Measurements from ENCODE around the gene C10orf95. TPM values are rescaled to one million over a fixed set of nuclear protein-coding genes. Genes with fewer than 3 reads are reported as not detected.

Gene C10orf95
- total and polyA plus RNA-seq, 7 donors = 0.36 to 2.4 (median 0.99) TPM; not detected in 3

- peaks cover 10 to 24% (median 11%) of the 10 kb centered on the region in 4 donors for H3K36me3 ChIP-seq
- peaks cover 0 to 42% (median 36%) of the 10 kb centered on the region in 4 donors for H3K4me1 ChIP-seq
- H3K9me3 ChIP-seq = no peaks in the 10 kb centered on the region
- peak overlapping the region; percentile 86 to 96 (median 91) for H3K27ac ChIP-seq
- WGBS, 2 donors = 0% methylated on average over 14 of the region's 14 CpGs
- intact Hi-C loops (cut with DNase I) = loop anchor here (1.0 to 5.0 kb wide), 3 partner anchors 29 to 161 kb away; no protein-coding TSS in a partner anchor
- peak overlapping the region; percentile 61 to 89 (median 76) for H3K4me3 ChIP-seq
- TF ChIP-seq CTCF (IDR thresholded peaks at IDR 0.05) (no peak), EP300 (IDR thresholded peaks at IDR 0.05) (no peak), POLR2AphosphoS5 (IDR thresholded peaks at IDR 0.05) (no peak), POLR2A (IDR thresholded peaks at IDR 0.05) (no peak)
- DNase-seq = no peak
- H3K27me3 ChIP-seq = peaks cover 0 to 23% (median 2%) of the 10 kb centered on the region in 3 donors
These were observed 29.9 kb downstream of the C10orf95 start for GRCh38 chr10:102421507-102421756.

GRCh38 chr10:102420714-102421506 lies 30.4 kb downstream of the C10orf95 start, which contains the start of gene FBXL15:
FBXL15 (plus strand) TSS chr10:102420836; CDS start chr10:102421130, 294 bp downstream.
- intact Hi-C loops (cut with DNase I) = loop anchor here (1.0 to 5.0 kb wide), 3 partner anchors 29 to 161 kb away; no protein-coding TSS in a partner anchor
- H3K4me1 ChIP-seq = peaks cover 0 to 42% (median 36%) of the 10 kb centered on the region in 4 donors

GRCh38 chr10:102420181-102420713 lies 31.1 kb downstream of the C10orf95 start:
- H3K4me1 ChIP-seq = peaks cover 0 to 42% (median 36%) of the 10 kb centered on the region in 4 donors
- no peaks in the 10 kb centered on the region for H3K9me3 ChIP-seq
- DNase-seq = no peak
- H3K27me3 ChIP-seq = peaks cover 2 to 27% (median 11%) of the 10 kb centered on the region in 3 donors
- 1 to 2% methylated on average over 21 of the region's 21 CpGs for WGBS, 2 donors
- H3K4me3 ChIP-seq = peak overlapping the region; percentile 61 to 89 (median 76)
- H3K36me3 ChIP-seq = peaks cover 10 to 24% (median 11%) of the 10 kb centered on the region in 4 donors
- peak overlapping the region; percentile 86 to 96 (median 91) for H3K27ac ChIP-seq
- intact Hi-C loops (cut with DNase I) = loop anchor here (5.0 kb wide), 2 partner anchors 57 to 162 kb away; no protein-coding TSS in a partner anchor
- TF ChIP-seq POLR2AphosphoS5 (IDR thresholded peaks at IDR 0.05) (peak in 1 of 4 donors; percentile 50), EP300 (IDR thresholded peaks at IDR 0.05) (no peak), POLR2A (IDR thresholded peaks at IDR 0.05) (peak in 1 of 2 donors; percentile 7), CTCF (IDR thresholded peaks at IDR 0.05) (no peak)

More at GRCh38 chr10:102420714-102421506, 30.4 kb downstream of the C10orf95 start, which contains the start of gene FBXL15:
- H3K27me3 ChIP-seq = peaks cover 0 to 27% (median 7%) of the 10 kb centered on the region in 3 donors
- no peaks in the 10 kb centered on the region for H3K9me3 ChIP-seq
- peaks cover 10 to 24% (median 11%) of the 10 kb centered on the region in 4 donors for H3K36me3 ChIP-seq
- H3K27ac ChIP-seq = peak within 1 kb of the TSS; percentile 86 to 96 (median 91)
- peak in 1 of 4 donors; percentile 63 for TF ChIP-seq EP300 (IDR thresholded peaks at IDR 0.05)
- peak; percentile 70 to 86 (median 83) for TF ChIP-seq POLR2AphosphoS5 (IDR thresholded peaks at IDR 0.05)
- TF ChIP-seq POLR2A (IDR thresholded peaks at IDR 0.05) = peak in 1 of 2 donors; percentile 33
- TF ChIP-seq CTCF (IDR thresholded peaks at IDR 0.05) = no peak
- peak; percentile 99 for DNase-seq
- peak within 1 kb of the TSS; percentile 61 to 89 (median 76) for H3K4me3 ChIP-seq
- 0% methylated on average over 66 of the region's 66 CpGs for WGBS, 2 donors

GRCh38 chr10:102419269-102420180 lies 31.8 kb downstream of the C10orf95 start:
- Histone ChIP-seq H3K9me3 (no peaks in the 10 kb centered on the region), H3K27ac (peak overlapping the region; percentile 86 to 96 (median 91)), H3K4me1 (peaks cover 0 to 42% (median 36%) of the 10 kb centered on the region in 4 donors), H3K27me3 (peaks cover 7 to 33% (median 11%) of the 10 kb centered on the region in 3 donors), H3K36me3 (peaks cover 8 to 18% (median 11%) of the 10 kb centered on the region in 4 donors), H3K4me3 (peak overlapping the region in 3 of 4 donors; percentile 61 to 89 (median 73))
- TF ChIP-seq CTCF (IDR thresholded peaks at IDR 0.05) = peak in 1 of 4 experiments; percentile 6
- TF ChIP-seq EP300 (IDR thresholded peaks at IDR 0.05) = no peak
- peak in 1 of 4 donors; percentile 6 for TF ChIP-seq POLR2AphosphoS5 (IDR thresholded peaks at IDR 0.05)
- TF ChIP-seq POLR2A (IDR thresholded peaks at IDR 0.05) = no peak
- 1% methylated on average over 54 of the region's 54 CpGs for WGBS, 2 donors
- DNase-seq = no peak
- intact Hi-C loops (cut with DNase I) = loop anchor here (5.0 kb wide), 2 partner anchors 58 to 163 kb away; no protein-coding TSS in a partner anchor

Measured in sigmoid colon (tissue), 7 donors.